Stimulated activated CD4-positive, alpha-beta T cell treated with anti-CD3 and anti-CD28 coated beads, Interleukin-1b, Interleukin-23, amount 100 ng/mL, for 4 hours (primary cell): ENCODE results near the gene SFSWAP.
"Not testable (repeated sequence)": the region's sequence is repeated elsewhere in the genome, so short reads cannot be mapped to it uniquely, and the experiment has no call there.

ENCODE experiments used
- DNase-seq, 2 donors: peaks; one replicate each; pipeline ENCODE4 v3.0.0-alpha.2; 2020; ENCODE audit warnings: low read depth in 2 of 2

The SFSWAP gene

DNA sequence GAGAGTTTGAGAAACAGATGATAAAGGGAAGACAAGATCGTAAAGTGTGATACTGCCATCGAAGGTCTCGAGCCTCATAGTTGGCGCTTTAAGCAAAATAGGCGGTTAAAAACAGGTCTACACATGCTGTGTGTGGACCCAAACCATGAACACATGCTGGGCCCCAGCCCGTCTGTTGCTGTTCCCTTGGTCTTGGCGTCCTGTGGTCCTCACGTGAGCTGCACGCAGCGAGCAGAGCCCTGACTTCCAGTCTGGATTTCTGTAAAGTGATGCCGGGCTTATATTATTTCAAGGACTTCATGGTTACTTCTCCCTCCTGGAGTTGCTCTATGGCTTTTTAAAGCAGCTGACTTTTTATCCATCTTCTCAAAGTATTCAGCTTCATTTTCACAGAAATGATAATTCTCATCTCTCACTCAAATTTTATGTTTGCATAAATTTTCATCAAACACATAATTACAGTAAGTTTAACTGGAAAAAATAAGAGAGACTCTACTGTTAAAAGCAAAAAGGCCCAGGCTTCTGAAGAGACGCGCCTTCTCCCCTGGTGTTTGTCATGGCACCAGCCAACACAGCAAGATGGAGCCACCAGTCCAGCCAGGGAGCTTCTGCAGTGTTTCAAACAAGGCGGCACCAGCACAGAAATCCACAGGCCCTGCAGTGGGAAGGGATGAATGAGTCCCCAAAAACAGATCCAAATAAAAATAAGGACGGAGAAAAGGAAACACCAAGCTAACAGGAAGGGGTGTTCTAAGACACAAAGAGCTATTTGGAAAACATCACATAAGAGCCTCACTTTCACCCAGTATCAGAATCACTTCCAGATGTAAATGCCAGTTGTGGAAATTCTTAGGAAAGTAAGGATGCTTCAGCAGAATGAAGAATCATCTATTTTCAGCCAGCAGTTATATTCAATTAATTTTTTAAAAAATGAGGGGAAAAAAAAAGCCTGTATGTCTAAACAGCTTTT lies 24.9 kb downstream of the SFSWAP start:
- no peak for DNase-seq

DNA sequence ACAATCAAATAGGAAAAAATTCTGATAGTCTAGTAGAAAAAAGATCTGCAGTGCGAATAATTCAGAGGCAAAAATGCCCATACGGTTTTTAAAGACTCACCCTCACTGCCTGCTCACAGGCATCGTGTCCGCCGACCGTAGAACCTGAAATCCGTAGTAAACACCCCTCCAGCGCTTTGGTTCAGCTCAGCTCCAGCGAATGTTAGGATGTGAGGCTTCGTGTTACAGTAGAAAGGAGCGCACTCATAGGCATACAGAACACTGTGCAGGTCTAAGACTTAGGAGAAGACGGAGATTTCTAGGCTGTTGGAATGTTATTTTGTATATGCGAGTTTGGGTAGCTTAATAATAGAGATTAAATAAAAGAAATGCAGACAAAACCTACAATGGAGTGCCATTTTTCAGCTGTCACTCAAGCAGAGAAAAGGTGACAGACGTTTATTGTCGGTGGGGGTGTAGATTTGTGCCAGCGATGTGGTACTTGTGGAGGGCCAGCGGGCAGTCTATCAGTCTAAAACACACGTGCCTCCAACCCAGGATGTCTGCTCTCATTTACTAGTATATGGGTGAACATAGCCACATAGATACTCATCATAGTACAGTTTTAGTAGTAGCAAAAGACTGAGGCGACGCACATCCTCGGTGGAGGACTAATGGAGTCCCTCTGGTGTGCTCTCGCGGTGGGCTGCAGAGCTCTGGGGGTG lies 25.7 kb downstream of the SFSWAP start:
- no peak for DNase-seq

DNA sequence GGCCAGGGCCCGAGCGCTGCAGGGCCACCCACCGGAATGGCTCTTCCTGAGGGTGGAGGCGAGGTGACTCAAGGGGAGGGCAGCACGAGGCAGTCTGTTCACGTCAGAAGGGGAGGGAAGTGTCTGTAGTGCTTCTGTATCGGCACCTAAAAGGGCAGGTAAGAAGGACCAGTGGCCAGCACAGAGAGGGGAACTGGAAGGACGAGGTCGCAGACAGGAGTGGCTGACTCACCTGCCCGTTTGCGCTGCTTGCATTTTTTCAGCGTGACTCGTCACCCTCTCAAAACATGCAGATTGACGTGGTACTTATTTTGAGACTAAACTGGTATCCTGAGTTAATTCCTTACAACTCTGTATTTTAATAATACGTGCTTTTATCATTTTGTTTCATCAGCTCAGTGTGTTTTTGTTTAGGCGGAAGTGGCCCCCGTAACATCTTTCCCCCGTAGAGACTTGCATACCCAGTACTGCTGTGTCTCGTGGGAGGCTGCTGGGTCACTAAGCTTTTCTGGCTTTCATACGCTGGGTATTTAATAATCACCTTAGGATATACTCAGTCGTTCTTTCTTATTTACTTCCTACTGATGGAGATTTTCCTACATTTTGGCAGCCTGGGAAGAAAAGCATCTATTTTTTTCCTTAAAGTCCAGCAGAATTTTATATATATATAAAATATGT lies 26.4 kb downstream of the SFSWAP start:
- no peak for DNase-seq

DNA sequence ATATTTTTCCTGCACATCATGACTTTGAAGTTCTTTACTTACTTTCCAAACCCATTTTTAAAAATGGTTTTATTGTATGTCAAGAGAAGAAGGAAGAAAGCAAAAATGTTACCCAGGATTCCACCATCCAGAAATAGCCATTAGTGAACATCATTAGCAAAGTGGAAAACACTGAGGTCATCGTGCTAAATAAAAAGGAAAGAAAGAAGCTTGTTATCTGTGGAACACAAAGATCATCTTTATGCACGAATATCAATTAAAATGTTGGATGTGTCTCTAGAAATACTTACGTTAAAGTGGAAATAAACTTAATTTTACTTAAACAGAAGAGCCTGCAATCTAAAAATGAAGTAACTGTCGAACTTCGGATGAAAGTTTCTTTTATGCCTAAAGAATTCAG lies 27.3 kb downstream of the SFSWAP start:
- no peak for DNase-seq

GRCh38 chr12:131740626-131741025 lies 29.7 kb downstream of the SFSWAP start:
- no peak for DNase-seq

DNA sequence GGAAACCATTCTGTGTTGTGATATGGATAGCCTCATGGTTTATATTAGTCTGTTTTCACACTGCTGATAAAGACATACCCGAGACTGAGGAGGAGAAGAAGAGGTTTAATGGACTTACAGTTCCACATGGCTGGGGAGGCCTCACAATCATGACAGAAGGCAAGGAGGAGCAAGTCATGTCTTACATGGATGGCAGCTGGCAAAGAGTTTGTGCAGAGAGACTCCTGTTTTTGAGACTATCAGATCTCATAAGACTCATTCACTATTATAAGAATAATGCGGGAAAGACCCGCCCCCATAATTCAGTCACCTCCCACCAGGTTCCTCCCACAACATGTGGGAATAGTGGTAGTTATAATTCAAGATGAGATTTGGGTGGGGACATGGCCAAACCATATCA lies 31.9 kb downstream of the SFSWAP start:
- not testable (repeated sequence) for DNase-seq

DNA sequence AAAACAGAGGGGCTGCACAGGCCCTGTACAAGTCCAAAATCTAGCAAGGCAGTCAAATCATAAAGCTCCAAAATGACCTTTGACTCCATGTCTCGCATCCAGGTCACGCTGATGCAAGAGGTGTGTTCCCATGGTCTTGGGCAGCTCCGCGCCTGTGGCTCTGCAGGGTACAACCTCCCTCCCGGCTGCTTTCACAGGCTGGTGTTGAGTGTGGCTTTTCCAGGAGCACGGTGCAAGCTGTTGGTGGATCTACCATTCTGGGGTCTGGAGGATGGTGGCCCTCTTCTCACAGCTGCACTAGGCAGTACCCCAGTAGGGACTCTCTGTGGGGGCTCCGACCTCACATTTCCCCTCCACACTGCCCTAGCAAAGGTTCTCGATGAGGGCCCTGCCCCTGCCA lies 32.5 kb downstream of the SFSWAP start:
- DNase-seq, result not testable (repeated sequence)

- DNase-seq, result not testable (repeated sequence)
These were observed 33.0 kb downstream of the SFSWAP start for GRCh38 chr12:131743880-131744279.

DNA sequence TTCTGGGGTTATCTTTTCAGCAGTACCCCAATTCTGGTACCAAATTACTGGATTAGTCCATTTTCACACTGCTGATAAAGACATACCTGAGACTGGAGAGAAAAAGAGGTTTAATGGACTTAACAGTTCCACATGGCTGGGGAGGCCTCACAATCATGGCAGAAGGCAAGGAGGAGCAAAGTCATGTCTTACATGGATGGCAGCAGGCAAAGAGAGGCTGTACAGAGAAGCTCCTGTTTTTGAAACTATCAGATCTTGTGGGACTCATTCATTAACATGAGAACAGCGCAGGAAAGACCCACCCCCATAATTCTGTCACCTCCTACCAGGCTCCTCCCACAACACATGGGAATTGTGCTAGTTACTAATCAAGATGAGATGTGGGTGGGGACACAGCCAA lies 33.8 kb downstream of the SFSWAP start:
- not testable (repeated sequence) for DNase-seq

- no peak for DNase-seq
These were observed 34.8 kb downstream of the SFSWAP start for GRCh38 chr12:131745706-131746105.

DNA sequence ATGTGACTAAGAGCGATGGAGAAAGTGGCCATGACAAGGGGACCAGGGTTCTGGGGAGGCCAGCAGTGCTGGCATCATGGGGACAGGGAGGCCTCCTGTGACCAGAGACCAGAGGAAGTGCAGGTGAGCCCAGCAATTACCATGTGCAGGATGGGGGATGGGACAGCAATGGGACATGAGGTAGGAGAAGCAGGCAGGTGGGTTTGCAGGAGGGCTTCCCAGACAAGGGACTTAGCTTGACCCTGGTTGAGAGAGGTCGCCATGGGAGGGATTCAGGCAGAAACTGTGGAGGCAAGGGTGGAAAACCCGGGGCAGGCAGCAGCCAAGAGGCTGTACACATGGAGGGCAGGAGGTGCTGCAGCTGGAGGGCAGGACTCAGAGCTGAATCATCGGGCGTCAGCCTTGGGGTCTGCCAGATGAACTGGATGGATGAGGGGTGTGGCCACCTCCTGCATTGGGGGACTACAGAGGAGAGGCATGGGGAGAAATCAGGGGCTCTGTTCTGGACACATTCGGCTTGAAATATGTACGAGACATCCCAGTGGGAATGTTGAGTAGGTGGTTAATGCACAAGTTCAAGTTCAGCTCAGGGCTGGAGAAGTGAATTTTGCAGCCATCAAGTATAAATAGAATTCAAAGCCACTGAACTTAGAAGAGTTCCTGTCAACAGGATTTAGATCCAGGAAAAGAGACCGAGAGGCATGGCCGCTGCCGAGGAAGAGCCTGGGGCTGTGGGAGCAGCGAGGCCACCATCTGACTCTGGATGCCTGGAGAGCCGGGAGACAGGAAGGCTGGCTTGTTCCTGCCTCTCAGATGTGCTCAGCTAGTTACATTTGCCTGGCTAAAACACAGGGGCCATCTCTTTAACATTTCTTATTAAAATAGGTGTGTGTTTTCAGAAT lies 36.6 kb downstream of the SFSWAP start:
- no peak for DNase-seq

DNA sequence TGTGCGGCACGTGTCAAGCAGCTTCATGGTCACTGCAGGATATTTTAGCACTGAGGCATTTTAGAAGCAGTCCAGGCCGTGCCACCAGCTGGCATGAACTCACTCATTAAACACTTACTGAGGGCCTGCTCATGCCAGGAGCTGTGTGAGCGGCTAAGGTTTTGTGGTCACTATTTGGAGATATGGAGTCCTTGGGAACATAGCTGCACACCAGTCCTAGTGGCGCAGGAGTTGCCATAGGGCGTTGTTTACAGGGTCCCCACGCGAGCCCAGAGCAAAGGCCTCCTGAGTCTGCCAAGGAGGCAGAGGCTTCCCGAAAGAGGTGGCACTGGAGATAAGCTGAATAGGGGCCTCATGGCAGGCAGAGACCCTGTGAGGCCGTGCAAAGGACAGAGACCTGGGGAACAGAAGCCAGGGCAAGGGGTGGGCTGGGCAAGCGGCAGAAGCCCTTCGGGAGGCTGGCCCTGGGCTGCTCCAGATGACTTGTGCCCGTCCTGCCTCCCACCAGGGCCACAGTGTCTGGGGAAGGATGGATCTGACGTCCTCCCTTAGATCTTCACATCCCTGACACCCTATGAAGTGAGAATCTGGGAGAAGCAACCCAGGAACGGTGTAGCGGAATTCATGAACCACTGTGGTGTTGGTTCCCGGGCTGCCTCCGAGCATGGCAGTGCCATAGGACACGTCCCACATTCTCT lies 38.9 kb downstream of the SFSWAP start:
- DNase-seq, result no peak

DNA sequence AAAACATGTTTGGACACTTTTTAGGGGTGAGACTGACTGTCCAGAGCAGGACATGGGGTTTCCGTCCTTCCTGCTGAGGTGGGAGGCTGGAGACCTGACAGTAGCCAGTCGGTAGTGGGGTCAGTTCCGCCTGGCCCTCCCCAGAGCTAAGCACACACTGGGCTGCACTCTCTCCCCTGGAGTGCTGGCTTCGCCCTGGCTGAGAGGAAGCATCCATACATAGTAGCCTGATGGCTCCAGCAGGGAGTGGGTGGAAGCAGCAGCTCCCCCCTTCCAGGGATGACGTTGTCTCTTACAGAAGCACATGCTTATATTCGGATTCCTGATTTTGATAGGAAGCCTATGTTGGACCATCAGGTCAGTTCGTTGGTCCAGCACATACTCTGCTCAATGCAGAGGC lies 40.4 kb downstream of the SFSWAP start:
- no peak for DNase-seq

- no peak for DNase-seq
These were observed 41.6 kb downstream of the SFSWAP start for GRCh38 chr12:131752451-131752850.

- DNase-seq, result no peak
These were observed 42.1 kb downstream of the SFSWAP start for GRCh38 chr12:131753005-131753404.

GRCh38 chr12:131753757-131754156 lies 42.9 kb downstream of the SFSWAP start:
- DNase-seq, result no peak

- DNase-seq, result no peak
These were observed 43.3 kb downstream of the SFSWAP start for GRCh38 chr12:131754184-131754583.

DNA sequence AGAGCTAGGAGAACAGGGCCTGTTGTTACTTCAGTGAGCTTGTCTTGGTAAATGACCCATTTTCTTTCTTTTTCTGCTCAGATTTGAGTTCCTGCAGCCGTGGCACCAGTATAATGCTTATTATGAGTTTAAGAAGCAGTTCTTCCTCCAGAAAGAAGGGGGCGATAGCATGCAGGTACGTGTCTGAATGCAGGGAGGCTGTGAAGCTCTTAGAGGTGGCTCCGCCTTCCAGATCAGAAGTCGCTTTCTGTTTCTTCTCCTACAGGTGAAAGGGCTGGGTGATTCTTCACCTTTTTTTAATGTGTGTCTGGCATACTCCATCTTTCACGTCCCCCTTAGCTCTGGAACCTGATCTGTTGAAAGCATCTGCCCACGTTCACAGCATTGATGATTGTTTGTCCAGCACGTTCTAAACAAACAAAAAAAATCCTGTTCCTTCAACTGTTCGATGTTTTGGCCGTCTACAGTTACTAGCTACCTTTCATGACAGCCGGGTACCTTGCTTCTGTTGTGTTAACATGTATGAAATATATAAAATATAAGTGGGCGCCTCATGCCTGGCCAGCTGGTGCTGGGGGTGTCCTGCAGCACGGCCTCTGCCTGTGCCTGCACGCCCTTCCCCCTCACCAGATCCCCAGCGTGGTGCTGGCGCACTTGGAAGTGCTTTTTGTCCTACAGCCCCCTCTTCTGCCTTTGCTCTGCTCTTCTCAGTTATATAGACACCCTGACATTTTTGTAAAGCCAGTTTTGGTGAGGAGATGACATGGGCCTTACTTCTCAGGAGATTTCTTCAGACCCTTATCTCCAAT lies 44.6 kb downstream of the SFSWAP start:
- peak in 1 of 2 donors; percentile 10 for DNase-seq

GRCh38 chr12:131756441-131756840 lies 45.6 kb downstream of the SFSWAP start:
- no peak for DNase-seq

- DNase-seq, result no peak
These were observed 46.2 kb downstream of the SFSWAP start for GRCh38 chr12:131757111-131757510.
